CMK (cell line): ENCODE results near the gene ISOC2.
A peak's percentile ranks its signal among the peaks of the same experiment; 100 is the strongest.
"Not testable (repeated sequence)": the region's sequence is repeated elsewhere in the genome, so short reads cannot be mapped to it uniquely, and the experiment has no call there.

Experiments
- DNase-seq: peaks from one replicate; pipeline ENCODE4 v3.0.0-alpha.2; 2010; ENCODE audit warnings: low read depth

ISOC2 gene, protein sequence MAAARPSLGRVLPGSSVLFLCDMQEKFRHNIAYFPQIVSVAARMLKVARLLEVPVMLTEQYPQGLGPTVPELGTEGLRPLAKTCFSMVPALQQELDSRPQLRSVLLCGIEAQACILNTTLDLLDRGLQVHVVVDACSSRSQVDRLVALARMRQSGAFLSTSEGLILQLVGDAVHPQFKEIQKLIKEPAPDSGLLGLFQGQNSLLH

DNA sequence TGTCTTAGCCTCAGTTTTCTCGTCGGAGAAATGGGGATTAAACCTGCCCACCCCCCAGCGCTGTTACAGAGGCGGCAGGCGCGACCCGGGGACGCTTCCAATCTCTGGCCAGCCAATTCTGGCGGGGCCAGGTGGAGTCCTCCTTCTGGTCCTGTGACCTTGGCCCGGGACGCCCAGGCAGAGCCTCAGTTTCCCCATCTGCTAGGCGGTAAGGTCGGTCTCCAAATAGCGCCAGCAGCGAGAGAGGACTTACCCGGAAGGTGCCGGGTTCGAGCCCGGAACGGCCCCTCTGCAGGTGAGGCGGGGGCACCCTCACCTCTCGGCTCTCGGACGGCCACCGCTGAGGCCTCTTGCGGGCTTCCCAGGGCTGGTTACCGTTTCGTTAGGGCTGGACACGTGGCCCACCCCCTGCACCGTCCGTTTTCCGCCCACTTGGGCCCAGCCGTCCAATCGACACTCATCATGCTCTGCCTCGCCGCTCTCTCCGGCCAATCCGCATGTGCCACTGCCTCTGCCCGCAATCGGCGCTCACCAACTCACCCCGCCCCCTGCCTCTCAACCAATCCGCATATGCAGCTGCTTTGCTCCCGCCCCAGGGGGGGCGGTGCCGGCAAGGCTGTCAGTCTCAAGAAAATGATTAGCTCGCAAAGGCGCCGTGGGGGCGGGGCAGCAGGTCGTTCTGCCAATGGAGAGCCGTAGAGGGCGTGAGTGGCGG, at the start of gene ISOC2:
ISOC2 (minus strand) TSS at position 384 of the 715 bp plus-strand sequence. CDS start 5,156 bp downstream, outside the sequence.
- DNase-seq = peak; percentile 100

DNA sequence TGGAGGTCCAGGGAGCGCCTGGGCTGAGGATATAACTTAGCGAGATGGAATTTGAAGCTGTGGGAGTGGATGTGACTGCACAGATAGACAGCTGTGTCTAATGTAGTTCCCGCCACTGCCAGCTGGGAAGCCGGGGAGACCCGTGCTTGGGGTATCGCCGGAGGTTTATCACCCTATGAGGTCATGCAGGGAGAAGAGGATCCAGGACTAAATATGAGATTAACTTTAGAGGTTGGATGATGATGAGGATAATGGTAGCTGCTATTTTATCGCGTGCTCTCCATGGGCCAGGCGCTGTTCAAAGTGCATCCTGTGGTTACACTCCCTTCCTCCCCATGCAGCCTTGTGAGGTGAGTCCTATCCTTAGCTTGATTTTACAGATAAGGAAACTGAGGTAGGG, 46.7 kb upstream of the ISOC2 start:
- no peak for DNase-seq

DNA sequence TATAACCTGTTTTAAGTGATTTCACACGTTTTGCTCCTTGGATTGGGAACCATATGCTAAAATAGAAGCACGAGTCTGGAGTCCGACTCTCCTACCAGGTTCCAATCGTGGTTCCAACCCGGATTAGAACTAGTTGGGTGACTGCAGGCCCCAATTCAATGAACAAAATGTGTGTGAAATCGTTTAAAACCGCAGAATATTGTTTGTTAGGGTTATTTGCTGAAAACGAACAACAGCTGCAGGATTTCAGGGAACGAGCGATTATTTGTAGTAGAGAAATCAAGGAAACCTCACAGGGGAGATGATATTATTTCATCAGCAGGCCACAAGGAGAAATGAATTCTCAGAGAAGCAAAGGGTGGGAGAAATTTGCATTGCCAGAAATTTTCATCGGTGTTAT, 43.5 kb upstream of the ISOC2 start:
- no peak for DNase-seq

DNA sequence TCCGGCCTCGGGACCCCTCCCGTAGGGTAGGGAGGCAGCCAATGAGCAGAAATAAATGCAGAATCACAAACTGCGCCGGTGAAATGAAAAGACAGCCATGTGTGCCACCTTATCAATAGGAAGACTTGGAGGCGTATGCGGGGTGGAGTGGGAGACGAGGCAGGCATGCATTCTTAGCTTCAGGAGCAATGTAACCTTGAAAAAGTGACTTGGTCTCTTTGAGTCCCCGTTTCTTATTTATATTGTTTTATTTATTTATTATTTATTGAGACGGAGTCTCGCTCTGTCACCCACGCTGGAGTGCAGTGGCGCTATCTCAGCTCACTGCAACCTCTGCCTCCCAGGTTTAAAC, 42.8 kb upstream of the ISOC2 start:
- no peak for DNase-seq

DNA sequence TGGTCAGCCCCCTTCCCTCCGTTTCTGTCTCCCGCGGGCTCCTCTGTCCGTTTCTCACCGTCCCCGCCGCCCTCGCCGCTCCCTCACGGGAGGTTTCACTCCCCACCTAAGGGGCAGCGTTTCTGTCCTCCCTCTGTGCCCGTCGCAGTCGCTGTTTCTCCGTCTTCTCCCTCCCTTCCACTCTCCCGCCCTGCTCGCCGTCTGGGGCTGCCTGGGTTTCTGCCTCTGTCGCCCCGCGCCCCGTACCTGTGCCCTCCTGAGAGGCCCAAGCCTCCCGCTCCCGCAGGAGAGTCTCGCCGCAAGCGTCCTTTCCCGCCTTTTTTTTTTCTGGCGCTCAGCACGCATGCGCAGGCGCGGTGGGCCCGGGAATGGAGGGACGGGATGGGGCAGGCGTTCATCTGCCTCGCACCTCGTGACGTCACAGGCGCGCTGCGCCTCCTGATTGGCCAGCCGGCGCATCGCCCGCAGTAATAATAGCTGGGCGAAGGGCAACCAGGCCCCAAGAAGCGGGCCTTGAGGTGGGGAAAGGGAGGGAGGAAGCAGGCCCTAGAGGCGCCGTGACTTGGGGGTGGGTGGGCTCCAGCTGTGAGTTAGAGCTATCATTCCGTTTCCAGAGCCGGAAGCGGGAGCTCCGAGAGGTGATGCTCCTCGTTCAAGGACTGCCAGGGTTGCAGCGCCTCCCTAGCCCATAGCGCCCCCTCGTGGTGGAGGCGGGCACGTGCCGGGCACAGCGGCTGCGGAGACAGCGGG, 42.2 kb upstream of the ISOC2 start:
- DNase-seq = peak; percentile 85

DNA sequence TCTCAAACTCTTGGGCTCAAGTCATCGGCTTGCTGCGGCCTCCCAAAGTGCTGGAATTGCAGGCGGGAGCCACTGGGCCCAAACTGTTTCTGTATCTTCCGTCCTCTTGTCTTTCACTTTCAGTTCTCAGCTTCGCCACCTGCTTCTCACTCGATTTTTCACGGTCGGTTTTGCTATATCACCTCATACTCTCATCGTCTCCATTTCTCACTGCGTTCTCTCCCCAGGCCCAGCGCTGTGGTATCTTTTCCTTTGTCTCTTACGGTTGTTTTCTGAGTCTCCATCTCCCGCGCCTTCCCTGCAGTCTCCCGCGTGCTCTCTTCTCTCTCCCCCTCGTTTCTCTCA, 41.7 kb upstream of the ISOC2 start:
- no peak for DNase-seq

DNA sequence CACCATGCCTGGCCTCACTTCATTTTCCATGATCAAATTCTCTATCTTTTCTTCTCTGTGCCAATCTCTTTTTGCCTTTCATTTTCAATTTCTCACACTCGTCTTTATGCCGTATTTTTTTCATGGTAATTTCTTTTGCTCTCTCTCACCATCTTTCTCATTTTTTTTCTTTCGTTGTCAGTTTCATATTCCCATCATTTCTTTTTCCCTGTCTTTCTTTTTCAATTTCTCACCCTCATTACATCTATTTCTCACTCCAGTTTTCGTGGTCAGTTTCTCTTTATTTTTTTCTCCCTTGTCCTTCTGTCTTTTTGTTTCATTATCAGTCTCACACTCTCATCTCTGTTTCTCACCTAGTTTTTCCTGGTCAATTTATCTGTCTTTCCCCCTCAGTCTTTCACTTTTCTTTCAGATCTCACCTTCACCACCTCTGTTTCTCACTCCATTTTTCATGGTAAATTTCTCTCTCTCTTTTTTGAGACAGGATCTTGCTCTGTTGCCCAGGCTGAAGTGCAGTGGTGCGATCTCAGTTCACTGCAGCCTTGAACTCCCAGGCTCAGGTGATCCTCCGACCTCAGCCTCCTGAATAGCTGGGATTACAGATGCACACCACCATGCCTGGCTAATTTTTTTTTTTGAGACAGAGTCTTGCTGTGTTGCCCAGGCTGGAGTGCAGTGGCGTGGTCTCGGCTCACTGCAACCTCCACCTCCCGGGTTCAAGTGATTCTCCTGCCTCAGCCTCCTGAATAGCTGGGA, 40.9 kb upstream of the ISOC2 start:
- DNase-seq = no peak

DNA sequence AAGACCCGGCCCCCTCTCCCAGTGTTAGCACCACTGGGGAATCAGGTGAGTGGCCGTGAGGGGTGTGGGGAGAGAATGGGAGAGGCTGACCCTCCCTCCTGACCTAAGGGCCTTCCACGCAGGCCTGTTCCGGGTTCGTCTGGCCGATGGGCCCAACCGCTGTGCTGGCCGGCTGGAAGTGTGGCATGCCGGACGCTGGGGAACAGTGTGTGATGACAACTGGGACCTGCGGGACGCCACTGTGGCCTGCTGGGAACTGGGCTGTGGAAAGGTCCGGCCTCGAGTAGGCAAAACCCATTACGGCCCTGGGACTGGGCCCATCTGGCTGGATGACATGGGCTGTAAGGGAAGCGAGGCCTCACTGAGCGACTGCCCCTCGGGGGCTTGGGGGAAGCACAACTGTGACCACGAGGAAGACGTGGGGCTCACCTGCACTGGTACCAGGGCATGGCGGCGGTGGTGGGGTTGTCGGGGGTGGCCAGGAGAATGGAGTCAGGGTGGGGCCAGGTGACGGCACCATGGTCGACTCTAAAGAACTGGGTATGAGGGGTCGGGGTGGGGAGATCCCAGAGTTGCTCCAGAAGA, 39.0 kb upstream of the ISOC2 start:
- DNase-seq = no peak

DNA sequence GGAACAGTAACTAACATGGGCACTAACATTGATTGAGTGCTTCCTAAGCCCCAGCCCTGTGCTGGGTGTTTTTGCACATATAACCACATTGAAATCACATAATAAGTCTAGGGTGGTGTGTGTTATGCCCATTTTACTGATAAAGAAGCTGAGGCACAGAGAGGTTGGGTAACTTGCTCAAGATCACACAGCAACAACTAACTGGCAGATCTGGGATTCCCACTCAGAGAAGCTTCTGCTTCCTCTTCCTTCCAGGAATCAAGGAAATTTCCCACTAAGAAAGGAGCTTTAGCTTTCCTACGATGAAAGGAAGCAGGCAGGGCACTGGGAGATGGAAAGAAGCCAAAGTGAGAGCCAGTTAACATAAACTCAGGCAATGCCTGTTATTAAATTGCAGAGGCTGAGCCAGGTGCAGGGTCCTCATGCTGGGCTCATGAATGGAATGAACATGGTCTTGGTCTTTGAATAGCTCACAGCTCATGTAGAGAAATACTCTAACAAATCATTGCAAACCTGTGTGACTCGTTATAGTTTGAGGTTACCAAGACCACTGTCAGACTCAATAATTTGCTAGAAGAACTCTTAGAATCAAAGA, 36.9 kb upstream of the ISOC2 start:
- no peak for DNase-seq

DNA sequence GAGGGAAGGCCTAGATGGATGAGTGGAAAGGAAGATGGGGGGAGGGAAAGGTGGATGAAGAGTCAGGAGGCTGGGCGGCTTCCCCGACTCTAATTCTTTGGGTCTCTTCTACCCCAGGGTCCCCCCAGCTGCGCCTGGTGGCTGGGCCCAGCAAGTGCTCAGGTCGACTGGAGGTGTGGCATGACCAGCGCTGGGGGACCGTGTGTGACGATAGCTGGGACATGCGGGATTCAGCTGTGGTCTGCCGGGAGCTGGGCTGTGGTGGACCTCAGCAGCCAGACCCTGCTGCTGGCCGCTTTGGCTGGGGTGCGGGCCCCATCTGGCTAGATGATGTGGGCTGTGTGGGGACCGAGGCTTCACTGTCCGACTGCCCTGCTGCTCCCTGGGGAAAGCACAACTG, 36.3 kb upstream of the ISOC2 start:
- no peak for DNase-seq

DNA sequence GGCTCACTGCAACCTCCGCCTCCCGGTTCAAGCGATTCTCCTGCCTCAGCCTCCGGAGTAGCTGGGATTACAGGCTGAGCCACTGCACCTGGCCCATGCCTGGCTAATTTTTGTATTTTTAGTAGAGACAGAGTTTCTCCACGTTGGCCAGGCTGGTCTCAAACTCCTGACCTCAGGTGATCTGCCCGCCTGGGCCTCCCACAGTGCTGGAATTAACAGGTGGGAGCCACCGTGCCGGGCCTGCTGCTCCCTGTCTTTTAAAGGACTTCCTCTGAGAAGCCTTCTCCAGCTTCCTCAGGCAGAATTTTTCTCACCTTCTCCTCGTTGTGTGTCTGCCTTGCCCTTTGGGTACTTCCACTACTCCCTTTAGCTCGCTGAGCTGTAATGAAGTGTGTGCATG, 35.4 kb upstream of the ISOC2 start:
- not testable (repeated sequence) for DNase-seq

DNA sequence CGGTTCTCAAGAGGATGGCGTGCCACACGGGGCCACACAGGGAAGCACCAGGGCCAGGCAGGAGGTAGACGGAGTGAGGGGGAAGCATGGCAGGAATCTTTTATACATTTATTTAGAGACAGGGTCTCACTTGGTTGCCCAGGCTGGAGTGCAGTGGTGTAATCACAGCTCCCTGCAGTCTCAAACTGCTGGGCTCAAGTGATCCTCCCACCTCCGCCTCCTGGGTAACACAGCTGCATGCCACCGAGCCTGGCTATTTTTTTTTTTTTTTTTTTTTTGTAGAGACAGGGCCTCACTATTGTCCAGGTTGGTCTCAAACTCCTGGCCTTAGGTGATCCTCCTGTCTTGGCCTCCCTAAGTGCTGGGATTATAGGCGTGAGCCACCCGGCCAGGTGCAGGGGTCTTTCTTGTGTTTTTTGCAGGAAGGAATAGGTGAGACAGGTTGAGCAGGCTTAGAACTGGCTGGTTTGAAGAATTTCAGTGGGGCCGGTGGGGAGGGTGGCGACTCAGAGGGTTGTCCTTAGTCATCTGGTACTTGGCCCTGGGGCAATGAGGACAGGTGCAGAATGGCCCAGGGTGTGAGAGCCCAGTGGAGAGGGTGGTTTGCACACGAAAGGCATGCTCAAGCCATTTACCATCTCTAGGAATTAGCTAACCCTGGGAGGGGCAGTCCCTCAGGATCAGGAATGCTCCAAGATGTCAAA, 34.4 kb upstream of the ISOC2 start:
- no peak for DNase-seq

DNA sequence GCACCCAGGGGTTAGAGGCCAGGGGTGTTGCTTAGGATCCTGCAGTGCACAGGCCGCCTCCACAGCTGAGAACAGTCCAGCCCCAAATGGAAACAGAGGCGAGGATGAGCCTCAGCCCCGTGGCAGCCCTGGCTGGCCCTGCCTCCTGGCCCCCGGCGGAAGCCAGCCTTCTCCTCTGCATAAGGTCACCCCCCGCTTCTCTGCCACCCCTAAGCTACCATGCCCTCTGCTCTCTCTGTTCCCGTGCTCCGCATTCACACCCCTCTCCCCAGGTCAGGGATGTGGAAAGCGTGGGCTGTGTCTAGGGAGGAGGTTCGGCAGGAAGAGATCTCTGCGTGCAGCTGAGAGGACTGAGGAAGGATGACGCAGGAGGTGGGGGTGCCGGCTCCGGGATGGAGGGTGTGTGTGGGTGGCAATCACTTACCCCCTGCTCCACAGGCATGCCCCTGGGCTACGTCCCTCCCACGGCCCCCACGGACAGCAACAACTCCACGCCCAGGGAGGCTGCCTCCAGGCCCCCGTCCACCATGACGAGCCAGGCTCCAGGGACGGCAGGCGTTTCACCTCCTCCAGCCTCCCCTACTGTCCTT, 32.8 kb upstream of the ISOC2 start:
- peak; percentile 71 for DNase-seq

DNA sequence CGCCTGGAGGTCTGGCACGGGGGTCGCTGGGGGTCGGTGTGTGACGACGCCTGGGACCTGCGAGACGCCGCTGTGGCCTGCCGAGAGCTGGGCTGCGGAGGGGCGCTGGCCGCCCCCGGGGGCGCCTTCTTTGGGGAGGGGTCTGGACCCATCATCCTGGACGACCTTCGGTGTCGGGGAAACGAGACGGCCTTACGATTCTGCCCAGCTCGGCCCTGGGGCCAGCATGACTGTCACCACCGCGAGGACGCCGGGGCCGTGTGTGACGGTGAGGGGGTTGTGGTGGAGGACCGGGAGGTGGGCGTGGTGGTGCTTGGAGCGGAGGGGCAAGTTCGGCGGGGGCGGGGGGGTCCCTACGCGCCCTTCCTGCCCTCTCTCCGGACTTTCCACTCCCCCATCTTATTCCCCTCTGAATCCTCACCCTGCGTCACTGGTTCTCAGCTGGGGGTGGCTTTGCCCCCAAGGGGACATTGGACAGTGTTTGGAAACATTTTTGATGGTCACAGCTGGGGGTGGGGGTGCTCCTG, 32.3 kb upstream of the ISOC2 start:
- no peak for DNase-seq

DNA sequence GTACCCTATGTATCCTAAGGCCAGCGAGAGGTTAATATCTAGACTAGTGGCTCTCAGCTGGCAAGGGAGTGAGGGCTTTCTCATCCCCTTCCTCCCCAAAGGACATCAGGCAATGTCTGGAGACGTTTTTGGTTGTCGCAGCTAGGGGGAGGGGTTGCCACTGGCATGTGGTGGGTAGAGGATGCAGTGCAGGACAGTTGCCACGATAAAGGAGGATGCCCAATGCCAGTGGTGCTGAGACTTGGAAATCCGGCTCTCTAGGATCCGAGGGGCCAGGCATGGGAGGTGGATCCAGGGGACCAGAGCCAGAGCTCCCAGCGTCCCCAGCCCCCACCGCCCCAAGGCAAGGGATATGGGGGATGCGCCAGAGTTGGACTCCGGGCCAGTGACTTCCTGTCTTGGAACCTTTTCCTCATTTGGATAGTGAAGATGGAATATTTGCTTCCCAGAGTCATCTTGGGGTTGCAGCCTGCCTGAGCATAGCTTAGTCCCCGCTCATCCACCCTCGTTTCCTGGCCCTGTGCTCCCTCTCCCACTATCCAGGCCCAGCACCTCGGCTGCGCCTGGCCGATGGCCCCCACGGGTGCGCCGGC, 31.7 kb upstream of the ISOC2 start:
- DNase-seq = no peak

DNA sequence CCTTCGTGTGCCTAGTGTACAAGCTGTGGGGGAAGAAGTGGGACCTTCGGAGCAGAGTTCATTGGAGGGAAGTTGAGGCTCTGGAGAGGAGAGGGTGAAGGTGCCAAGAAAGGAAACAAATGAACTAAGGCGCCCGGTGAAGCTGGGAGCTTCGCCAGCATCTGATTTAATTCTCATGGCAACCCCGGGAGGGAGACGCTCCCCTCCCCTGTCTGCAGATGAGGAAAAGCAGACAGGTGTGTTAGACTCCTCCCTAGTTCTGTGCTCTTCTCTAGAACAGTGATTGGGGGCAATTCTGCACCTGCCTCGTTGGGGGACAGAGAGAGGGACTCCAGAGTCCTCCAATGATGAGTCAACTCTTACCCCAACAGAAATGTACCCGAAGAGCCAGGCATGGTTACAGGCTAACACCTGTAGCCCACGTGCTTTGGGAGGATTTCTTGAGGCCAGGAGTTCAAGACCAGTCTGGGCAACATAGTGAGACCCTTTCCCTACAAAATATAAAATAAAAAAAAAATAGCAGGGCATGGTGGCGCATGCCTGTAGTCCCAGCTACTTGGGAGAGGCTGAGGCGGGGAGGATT, 31.0 kb upstream of the ISOC2 start:
- DNase-seq = no peak

DNA sequence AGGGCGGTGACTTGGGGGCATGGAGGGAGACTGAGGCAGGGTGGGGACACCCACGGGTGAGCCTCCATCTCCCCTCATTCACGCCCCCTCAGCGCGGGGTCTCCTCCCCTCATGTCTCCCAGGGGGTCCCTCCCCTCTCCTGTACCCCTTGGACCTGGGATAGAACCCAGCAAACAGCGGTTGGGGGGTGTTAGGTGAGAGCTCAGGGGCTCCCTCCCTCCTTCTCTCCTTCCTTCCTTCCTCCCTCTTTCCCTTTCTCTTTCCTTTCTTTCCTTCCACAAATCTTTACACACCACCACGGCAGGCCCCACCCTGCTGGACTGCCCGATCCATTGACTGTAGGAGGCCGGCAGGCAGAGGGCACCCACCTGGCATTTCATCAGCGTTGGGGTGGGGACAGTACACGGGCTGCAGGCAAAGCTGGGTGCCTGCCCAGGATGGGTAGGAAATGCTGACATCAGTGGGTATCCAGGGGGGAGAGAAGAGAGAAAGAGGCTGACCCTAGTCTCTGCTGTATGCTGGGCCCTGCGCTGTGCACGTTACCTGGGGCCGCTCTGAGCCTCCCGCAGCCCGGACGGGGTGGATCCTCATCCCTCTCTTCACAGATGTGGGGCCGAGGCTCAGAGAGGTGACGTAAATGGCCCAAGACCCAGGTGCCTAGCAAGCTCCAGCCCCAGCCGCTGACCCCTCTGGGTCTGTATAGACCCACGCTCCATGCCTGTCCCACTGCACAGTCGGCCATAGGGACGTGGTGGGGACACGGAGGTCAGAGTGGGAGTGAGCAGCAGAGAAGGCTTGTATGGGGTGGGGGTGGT, 30.3 kb upstream of the ISOC2 start:
- DNase-seq = no peak

DNA sequence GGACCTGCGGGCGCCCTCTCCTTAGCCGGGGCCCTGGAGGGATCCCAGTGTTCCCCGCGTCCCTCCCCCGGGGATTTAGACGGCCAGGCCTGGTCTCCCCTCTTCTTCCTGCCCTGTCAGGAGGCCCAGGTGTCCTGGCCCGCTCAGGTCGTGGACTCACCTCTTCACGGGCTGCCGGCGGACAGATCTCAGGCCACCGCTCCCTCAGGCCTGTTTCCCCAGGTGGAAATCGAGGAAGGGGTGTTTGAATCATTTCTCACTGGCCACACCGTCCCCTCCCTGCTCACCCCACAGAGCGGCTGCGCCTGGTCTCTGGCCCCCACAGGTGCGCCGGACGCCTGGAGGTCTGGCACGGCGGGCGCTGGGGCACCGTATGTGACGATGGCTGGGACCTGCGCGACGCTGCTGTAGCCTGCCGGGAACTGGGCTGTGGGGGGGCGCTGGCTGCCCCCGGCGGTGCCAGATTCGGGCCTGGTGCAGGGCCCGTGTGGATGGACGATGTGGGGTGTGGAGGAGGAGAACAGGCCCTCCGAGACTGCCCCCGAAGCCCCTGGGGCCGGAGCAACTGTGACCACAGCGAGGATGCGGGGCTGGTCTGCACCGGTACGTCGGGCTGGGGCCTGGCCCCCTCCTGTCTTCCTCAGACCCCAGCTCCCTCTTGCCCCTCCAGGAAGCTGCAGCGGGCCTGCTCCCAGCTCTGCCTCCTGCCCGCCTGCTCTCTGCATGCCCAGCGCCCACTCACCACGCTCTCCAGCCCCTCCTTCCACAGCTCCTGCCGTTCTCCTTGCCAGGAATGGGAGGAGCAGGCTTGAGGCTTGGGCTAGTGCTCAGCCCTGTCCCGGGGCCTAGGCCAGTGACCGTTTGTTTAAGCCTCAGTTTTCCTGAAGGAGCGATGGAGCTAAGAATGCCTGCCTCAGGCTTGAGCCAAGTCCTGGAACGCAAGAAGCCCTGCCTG, 29.3 kb upstream of the ISOC2 start:
- no peak for DNase-seq
